ENCODE data around the gene KRT71. TPM values are rescaled to one million over a fixed set of nuclear protein-coding genes. Genes with fewer than 3 reads are reported as not detected.

Gene KRT71
- total RNA-seq, 1 donor from 2014 or later: not detected

DNA sequence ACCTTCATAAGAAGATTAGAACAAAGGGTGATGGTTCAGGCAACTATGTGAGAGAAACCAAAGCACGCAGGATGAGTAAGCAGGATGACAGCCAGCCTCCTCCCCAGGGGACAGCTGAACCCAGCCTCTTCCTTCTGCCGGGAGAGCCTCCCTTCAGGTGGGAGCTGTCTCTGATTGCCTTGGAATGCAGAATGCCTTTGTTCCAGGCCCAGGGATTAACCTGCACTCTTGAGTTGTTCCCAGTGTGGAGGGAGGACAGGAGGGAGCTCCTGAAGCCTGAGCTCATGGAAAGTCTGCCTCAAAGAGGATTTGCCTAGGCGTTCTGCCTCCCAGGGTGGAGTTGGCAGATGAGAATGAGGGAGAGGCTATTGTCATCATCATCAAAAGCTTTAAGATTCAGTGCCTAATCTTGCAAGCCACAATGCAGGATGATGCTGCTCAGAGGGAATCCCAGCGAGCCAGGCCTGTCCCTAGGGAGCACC, 56.3 kb downstream of the KRT71 start:
- no peak overlapping the region for H3K4me3 Mint-ChIP-seq
- Histone ChIP-seq H3K9ac (no peak overlapping the region), H3K4me1 (peaks cover 18% of the 10 kb centered on the region), H2AFZ (replicated peaks) (no peak overlapping the region), H3K36me3 (no peaks in the 10 kb centered on the region), H3K79me2 (ENCODE audit: low read depth) (no peaks in the 10 kb centered on the region), H3K27me3 (no peaks in the 10 kb centered on the region), H3K4me3 (no peak overlapping the region), H4K20me1 (ENCODE audit: low read depth) (no peaks in the 10 kb centered on the region), H3K9me3 (ENCODE audit: low read depth) (no peaks in the 10 kb centered on the region), H3K27ac (peak overlapping the region; percentile 4), H3K4me2 (peak overlapping the region; percentile 23), H3F3A (ENCODE audit: low read depth) (peaks cover 13% of the 10 kb centered on the region)
- H3K27ac Mint-ChIP-seq: no peak overlapping the region
- H3K27me3 Mint-ChIP-seq (ENCODE audit: insufficient read depth, low read depth): no peaks in the 10 kb centered on the region
- peaks cover 21% of the 10 kb centered on the region for H3K4me1 Mint-ChIP-seq
- TF ChIP-seq EZH2phosphoT487 (IDR thresholded peaks at IDR 0.05) (no peak), EZH2 (IDR thresholded peaks at IDR 0.05) (no peak), CTCF (IDR thresholded peaks at IDR 0.05) (no peak)
- DNase-seq (ENCODE audit: low spot score): peak; percentile 60
- no peaks in the 10 kb centered on the region for H3K36me3 Mint-ChIP-seq
- no peaks in the 10 kb centered on the region for H3K9me3 Mint-ChIP-seq

- Mint-ChIP-seq H3K9me3 (no peaks in the 10 kb centered on the region), H3K27ac (no peak overlapping the region), H3K27me3 (ENCODE audit: insufficient read depth, low read depth) (no peaks in the 10 kb centered on the region), H3K4me1 (peaks cover 21% of the 10 kb centered on the region), H3K4me3 (no peak overlapping the region), H3K36me3 (no peaks in the 10 kb centered on the region)
- TF ChIP-seq EZH2phosphoT487 (IDR thresholded peaks at IDR 0.05): no peak
- TF ChIP-seq EZH2 (IDR thresholded peaks at IDR 0.05): no peak
- TF ChIP-seq CTCF (IDR thresholded peaks at IDR 0.05): no peak
- Histone ChIP-seq H3K27ac (peak overlapping the region; percentile 4), H3F3A (ENCODE audit: low read depth) (peaks cover 13% of the 10 kb centered on the region), H3K36me3 (no peaks in the 10 kb centered on the region), H2AFZ (replicated peaks) (no peak overlapping the region), H4K20me1 (ENCODE audit: low read depth) (no peaks in the 10 kb centered on the region), H3K9ac (no peak overlapping the region), H3K27me3 (no peaks in the 10 kb centered on the region), H3K4me2 (peak overlapping the region; percentile 23), H3K4me1 (peaks cover 18% of the 10 kb centered on the region), H3K4me3 (no peak overlapping the region), H3K79me2 (ENCODE audit: low read depth) (no peaks in the 10 kb centered on the region), H3K9me3 (ENCODE audit: low read depth) (no peaks in the 10 kb centered on the region)
- no peak for DNase-seq (ENCODE audit: low spot score)
These were observed 56.9 kb downstream of the KRT71 start for GRCh38 chr12:52496054-52496453.

- Mint-ChIP-seq H3K36me3 (no peaks in the 10 kb centered on the region), H3K4me1 (peaks cover 21% of the 10 kb centered on the region), H3K9me3 (no peaks in the 10 kb centered on the region), H3K27me3 (ENCODE audit: insufficient read depth, low read depth) (no peaks in the 10 kb centered on the region), H3K27ac (no peak overlapping the region), H3K4me3 (no peak overlapping the region)
- Histone ChIP-seq H3K27ac (no peak overlapping the region), H3K9ac (no peak overlapping the region), H3K4me3 (no peak overlapping the region), H4K20me1 (ENCODE audit: low read depth) (no peaks in the 10 kb centered on the region), H3K4me2 (no peak overlapping the region), H3K79me2 (ENCODE audit: low read depth) (no peaks in the 10 kb centered on the region), H2AFZ (replicated peaks) (no peak overlapping the region), H3K36me3 (no peaks in the 10 kb centered on the region), H3K4me1 (peaks cover 18% of the 10 kb centered on the region), H3K27me3 (no peaks in the 10 kb centered on the region), H3F3A (ENCODE audit: low read depth) (peaks cover 13% of the 10 kb centered on the region), H3K9me3 (ENCODE audit: low read depth) (no peaks in the 10 kb centered on the region)
- DNase-seq (ENCODE audit: low spot score): peak; percentile 30
- TF ChIP-seq EZH2 (IDR thresholded peaks at IDR 0.05): no peak
These were observed 57.6 kb downstream of the KRT71 start for GRCh38 chr12:52495389-52495788.

GRCh38 chr12:52494518-52494917, 58.4 kb downstream of the KRT71 start:
- no peaks in the 10 kb centered on the region for H3K9me3 Mint-ChIP-seq
- no peak overlapping the region for H3K4me3 Mint-ChIP-seq
- Histone ChIP-seq H3K4me2 (no peak overlapping the region), H3K79me2 (ENCODE audit: low read depth) (no peaks in the 10 kb centered on the region), H3K9me3 (ENCODE audit: low read depth) (no peaks in the 10 kb centered on the region), H3K27me3 (no peaks in the 10 kb centered on the region), H2AFZ (replicated peaks) (no peak overlapping the region), H3K4me1 (peaks cover 18% of the 10 kb centered on the region), H3K36me3 (no peaks in the 10 kb centered on the region), H4K20me1 (ENCODE audit: low read depth) (no peaks in the 10 kb centered on the region), H3K27ac (no peak overlapping the region), H3F3A (ENCODE audit: low read depth) (peaks cover 13% of the 10 kb centered on the region), H3K4me3 (no peak overlapping the region), H3K9ac (no peak overlapping the region)
- TF ChIP-seq EZH2phosphoT487 (IDR thresholded peaks at IDR 0.05): no peak
- TF ChIP-seq EZH2 (IDR thresholded peaks at IDR 0.05): no peak
- TF ChIP-seq CTCF (IDR thresholded peaks at IDR 0.05): no peak
- H3K4me1 Mint-ChIP-seq: peaks cover 21% of the 10 kb centered on the region
- H3K27me3 Mint-ChIP-seq (ENCODE audit: insufficient read depth, low read depth): no peaks in the 10 kb centered on the region
- H3K27ac Mint-ChIP-seq: no peak overlapping the region
- no peak for DNase-seq (ENCODE audit: low spot score)
- no peaks in the 10 kb centered on the region for H3K36me3 Mint-ChIP-seq

Data from neural progenitor cell (in vitro differentiated cells).